ENCODE measurements around the gene ZSCAN10.
A peak's percentile ranks its signal among the peaks of the same experiment; 100 is the strongest.
"Not testable (repeated sequence)": the region's sequence is repeated elsewhere in the genome, so short reads cannot be mapped to it uniquely, and the experiment has no call there.

Gene ZSCAN10

GRCh38 chr16:3140603-3141427 lies 41.7 kb upstream of the ZSCAN10 start:
- no peak for DNase-seq (ENCODE audit: low read depth)
- TF ChIP-seq CTCF (IDR thresholded peaks at IDR 0.05; ENCODE audit: control insufficient read depth, insufficient read depth, low read depth, low read length, missing control alignments) = no peak
- H3K4me3 ChIP-seq (ENCODE audit: control insufficient read depth, low read depth, low read length) = no peak overlapping the region

- not testable (repeated sequence) for DNase-seq (ENCODE audit: low read depth); H3K4me3 ChIP-seq (ENCODE audit: control insufficient read depth, low read depth, low read length)
Measured at GRCh38 chr16:3139561-3139960, 40.5 kb upstream of the ZSCAN10 start.

- no peak for DNase-seq (ENCODE audit: low read depth)
- no peak overlapping the region for H3K4me3 ChIP-seq (ENCODE audit: control insufficient read depth, low read depth, low read length)
- TF ChIP-seq CTCF (IDR thresholded peaks at IDR 0.05; ENCODE audit: control insufficient read depth, insufficient read depth, low read depth, low read length, missing control alignments) = no peak
Measured at GRCh38 chr16:3138823-3139426, 39.8 kb upstream of the ZSCAN10 start.

- no peak for DNase-seq (ENCODE audit: low read depth)
- no peak overlapping the region for H3K4me3 ChIP-seq (ENCODE audit: control insufficient read depth, low read depth, low read length)
Measured at GRCh38 chr16:3138342-3138741, 39.2 kb upstream of the ZSCAN10 start.

GRCh38 chr16:3137267-3137666 lies 38.2 kb upstream of the ZSCAN10 start:
- H3K4me3 ChIP-seq (ENCODE audit: control insufficient read depth, low read depth, low read length) = no peak overlapping the region
- TF ChIP-seq CTCF (IDR thresholded peaks at IDR 0.05; ENCODE audit: control insufficient read depth, insufficient read depth, low read depth, low read length, missing control alignments) = no peak
- no peak for DNase-seq (ENCODE audit: low read depth)

More at GRCh38 chr16:3138342-3138741, 39.2 kb upstream of the ZSCAN10 start:
- TF ChIP-seq CTCF (IDR thresholded peaks at IDR 0.05; ENCODE audit: control insufficient read depth, insufficient read depth, low read depth, low read length, missing control alignments) = no peak

GRCh38 chr16:3135126-3135715 lies 36.1 kb upstream of the ZSCAN10 start:
- H3K4me3 ChIP-seq (ENCODE audit: control insufficient read depth, low read depth, low read length) = peak overlapping the region; percentile 100
- no peak for DNase-seq (ENCODE audit: low read depth)
- TF ChIP-seq CTCF (IDR thresholded peaks at IDR 0.05; ENCODE audit: control insufficient read depth, insufficient read depth, low read depth, low read length, missing control alignments) = no peak
